H9 (cell line): ENCODE measurements around the gene FAM193A. TPM values are rescaled to one million over a fixed set of nuclear protein-coding genes. Genes with fewer than 3 reads are reported as not detected.

ENCODE experiments used
- DNase-seq: peaks from one replicate; pipeline ENCODE4 v3.0.0-alpha.2; 2017
- H2AFZ ChIP-seq: one replicate; pipeline ENCODE4 v1.6.1; 2013; ENCODE audit warnings: mild to moderate bottlenecking, low read length, control low read depth, moderate library complexity
- H2AK5ac ChIP-seq: 2 replicates; pipeline ENCODE4 v1.6.1; 2013; ENCODE audit warnings: low read length, control low read depth, mixed read lengths; ENCODE audit not compliant: insufficient read length
- H2BK120ac ChIP-seq: one replicate; pipeline ENCODE4 v1.6.1; 2013; ENCODE audit warnings: low read depth, mild to moderate bottlenecking, low read length, control low read depth, inconsistent platforms; ENCODE audit not compliant: poor library complexity, severe bottlenecking
- H2BK12ac ChIP-seq: 2 replicates; pipeline ENCODE4 v1.6.1; 2013; ENCODE audit warnings: low read length, control low read depth, mixed read lengths, low read depth; ENCODE audit not compliant: insufficient read length
- H2BK15ac ChIP-seq: 2 replicates; pipeline ENCODE4 v1.6.1; 2013; ENCODE audit warnings: low read depth, low read length, control low read depth
- H2BK20ac ChIP-seq: one replicate; pipeline ENCODE4 v1.6.1; 2013; ENCODE audit warnings: low read depth, mild to moderate bottlenecking, low read length, control low read depth, inconsistent platforms; ENCODE audit not compliant: poor library complexity, severe bottlenecking
- H2BK5ac ChIP-seq: 2 replicates; pipeline ENCODE4 v1.6.1; 2013; ENCODE audit warnings: low read length, control low read depth, mixed read lengths; ENCODE audit not compliant: insufficient read length
- H3K14ac ChIP-seq: 2 replicates; pipeline ENCODE4 v1.6.1; 2013; ENCODE audit warnings: low read length, control low read depth; ENCODE audit not compliant: insufficient read depth
- H3K18ac ChIP-seq: 2 replicates; pipeline ENCODE4 v1.6.1; 2013; ENCODE audit warnings: low read depth, mild to moderate bottlenecking, mixed read lengths, low read length, control low read depth; ENCODE audit not compliant: insufficient read length
- H3K23ac ChIP-seq: 2 replicates; pipeline ENCODE4 v1.6.1; 2013; ENCODE audit warnings: low read length, control low read depth, mixed read lengths, low read depth; ENCODE audit not compliant: insufficient read length
- H3K23me2 ChIP-seq: 2 replicates; pipeline ENCODE4 v1.6.1; 2013; ENCODE audit warnings: low read depth, mild to moderate bottlenecking, mixed read lengths, low read length, control low read depth; ENCODE audit not compliant: insufficient read length, poor library complexity, severe bottlenecking
- H3K27ac ChIP-seq: 2 replicates; pipeline ENCODE4 v1.5.1; 2013; ENCODE audit warnings: low read length, control low read depth, mixed read lengths, low read depth; ENCODE audit not compliant: insufficient read length
- H3K27me3 ChIP-seq: 2 replicates; pipeline ENCODE4 v1.6.1; 2013; ENCODE audit warnings: low read length, control low read depth, inconsistent platforms; ENCODE audit not compliant: insufficient read depth
- H3K4ac ChIP-seq: 2 replicates; pipeline ENCODE4 v1.6.1; 2013; ENCODE audit warnings: low read depth, mild to moderate bottlenecking, control low read depth, inconsistent platforms, low read length, moderate library complexity
- H3K4me1 ChIP-seq: 2 replicates; pipeline ENCODE4 v1.6.1; 2013; ENCODE audit warnings: low read length, control low read depth, inconsistent platforms; ENCODE audit not compliant: insufficient read depth
- H3K4me2 ChIP-seq: 2 replicates; pipeline ENCODE4 v1.6.1; 2013; ENCODE audit warnings: low read length, control low read depth, mixed read lengths; ENCODE audit not compliant: insufficient read length, insufficient read depth
- H3K56ac ChIP-seq: 2 replicates; pipeline ENCODE4 v1.6.1; 2013; ENCODE audit warnings: low read depth, mild to moderate bottlenecking, mixed read lengths, low read length, control low read depth; ENCODE audit not compliant: insufficient read length
- H3K79me1 ChIP-seq: 2 replicates; pipeline ENCODE4 v1.6.1; 2013; ENCODE audit warnings: low read depth, mild to moderate bottlenecking, moderate library complexity, low read length, control low read depth, inconsistent platforms; ENCODE audit not compliant: insufficient read depth, poor library complexity, severe bottlenecking
- H3K79me2 ChIP-seq: 2 replicates; pipeline ENCODE4 v1.6.1; 2013; ENCODE audit warnings: low read length, control low read depth, inconsistent platforms; ENCODE audit not compliant: insufficient read depth
- H3K9ac ChIP-seq: 2 replicates; pipeline ENCODE4 v1.6.1; 2013; ENCODE audit warnings: low read length, control low read depth, mixed read lengths; ENCODE audit not compliant: insufficient read length; ENCODE audit errors: extremely low read depth
- H3K9me3 ChIP-seq: one replicate; pipeline ENCODE4 v1.6.1; 2013; ENCODE audit warnings: low read depth, low read length, inconsistent platforms; ENCODE audit not compliant: control insufficient read depth
- H3T11ph ChIP-seq: one replicate; pipeline ENCODE4 v1.6.1; 2013; ENCODE audit warnings: mild to moderate bottlenecking, low read length, control low read depth, inconsistent platforms
- H4K20me1 ChIP-seq: one replicate; pipeline ENCODE4 v1.6.1; 2013; ENCODE audit not compliant: control insufficient read depth, insufficient read length, insufficient read depth
- H4K5ac ChIP-seq: 2 replicates; pipeline ENCODE4 v1.6.1; 2013; ENCODE audit warnings: low read depth, mild to moderate bottlenecking, mixed read lengths, low read length, control low read depth; ENCODE audit not compliant: insufficient read length
- H4K8ac ChIP-seq: replicated peaks from 2 replicates; pipeline ENCODE4 v1.6.1; 2013; ENCODE audit warnings: low read length, control low read depth, mixed read lengths, low read depth; ENCODE audit not compliant: insufficient read length
- H4K91ac ChIP-seq: 2 replicates; pipeline ENCODE4 v1.6.1; 2013; ENCODE audit warnings: low read depth, mild to moderate bottlenecking, moderate library complexity, mixed read lengths, low read length, control low read depth; ENCODE audit not compliant: insufficient read length
- H3K27ac Mint-ChIP-seq, 3 experiments: 2 replicates in 2 of 3; 3 replicates in 1 of 3; pipeline ENCODE4 v1.8.0; 2020 to 2021; ENCODE audit warnings: mixed read lengths in 3 of 3, mild to moderate bottlenecking in 1 of 3, moderate library complexity in 1 of 3
- H3K27me3 Mint-ChIP-seq: 2 replicates; pipeline ENCODE4 v1.8.0; 2021; ENCODE audit warnings: low read depth, mild to moderate bottlenecking, moderate library complexity, mixed read lengths
- H3K36me3 Mint-ChIP-seq, 3 experiments: 2 replicates in 2 of 3; 3 replicates in 1 of 3; pipeline ENCODE4 v1.8.0; 2020 to 2021; ENCODE audit warnings: low read depth in 3 of 3, mixed read lengths in 3 of 3; ENCODE audit not compliant: insufficient read depth in 1 of 3
- H3K4me1 Mint-ChIP-seq, 2 experiments: 2 replicates each; pipeline ENCODE4 v1.8.0; 2020; ENCODE audit warnings: mixed read lengths in 2 of 2
- H3K4me3 Mint-ChIP-seq, 2 experiments: 2 replicates in 1 of 2; 3 replicates in 1 of 2; pipeline ENCODE4 v1.8.0; 2020 to 2021; ENCODE audit warnings: mild to moderate bottlenecking in 2 of 2, mixed read lengths in 2 of 2, moderate library complexity in 1 of 2
- H3K9me3 Mint-ChIP-seq, 2 experiments: 2 replicates in 1 of 2; 3 replicates in 1 of 2; pipeline ENCODE4 v1.8.0; 2020; ENCODE audit warnings: mild to moderate bottlenecking in 2 of 2, mixed read lengths in 2 of 2, moderate library complexity in 1 of 2
- WGBS: extraction: QIAGEN DNeasy Blood & Tissue Kit; methylation state at CpG from one replicate; pipeline ENCODE4 v1.1.7; 2013; ENCODE audit warnings: missing lambda C conversion rate, low lambda C conversion rate, mixed read lengths; ENCODE audit not compliant: insufficient read length; ENCODE audit errors: extremely low coverage; 5-methylcytosine and 5-hydroxymethylcytosine counted together
- total RNA-seq: library from RNA; stranded (reverse); gene quantifications from 2 replicates; pipeline ENCODE4 v1.2.1, GENCODE V29; 2021
- TF ChIP-seq, protein P1 (sequence below): fragments of 200-600 bp; sonication (generic); conservative IDR thresholded peaks from 3 replicates; pipeline ENCODE4 v1.8.0; 2021; ENCODE audit warnings: antibody characterized with exemption, mild to moderate bottlenecking

Gene FAM193A
- total RNA-seq, 1 experiment from 2014 or later, result 36.9 TPM

DNA sequence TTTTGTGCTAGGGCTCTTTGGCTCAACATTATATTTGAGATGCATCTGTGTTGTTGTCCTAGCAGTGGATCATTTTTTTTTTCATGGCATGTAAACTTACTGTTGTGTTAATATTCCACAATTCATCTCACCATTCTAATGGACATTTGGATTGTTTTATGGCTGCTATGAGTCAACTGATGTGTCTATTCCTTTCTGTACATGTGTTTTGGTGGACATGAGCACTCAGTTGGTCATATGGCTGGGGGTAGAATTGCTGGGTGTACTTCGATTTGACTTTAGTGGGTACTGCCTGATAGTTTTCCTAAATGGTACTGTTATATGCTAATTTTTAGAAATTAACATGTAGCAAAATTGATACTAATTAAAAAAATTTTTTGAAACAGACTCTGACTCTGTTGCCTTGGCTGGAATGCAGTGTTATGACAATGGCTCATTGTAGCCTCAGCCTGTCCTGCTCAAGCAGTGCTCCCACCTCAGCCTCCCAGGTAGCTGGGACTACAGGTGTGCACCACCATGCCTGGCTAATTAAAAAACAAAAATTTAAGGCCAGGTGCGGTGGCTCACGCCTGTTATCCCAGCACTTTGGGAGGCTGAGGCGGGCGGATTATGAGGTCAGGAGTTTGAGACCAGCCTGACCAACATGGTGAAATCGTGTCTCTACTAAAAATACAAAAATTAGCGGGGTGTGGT lies 9.0 kb downstream of the FAM193A start:
- Mint-ChIP-seq H3K4me1 (no peaks in the 10 kb centered on the region), H3K27ac (no peak overlapping the region), H3K27me3 (no peaks in the 10 kb centered on the region), H3K4me3 (no peak overlapping the region), H3K36me3 (peaks cover 5 to 14% (median 8%) of the 10 kb centered on the region in 3 experiments; a peak in 4 of 7 replicates), H3K9me3 (no peaks in the 10 kb centered on the region)
- no peak overlapping the region for H3K9ac ChIP-seq
- H3K23ac ChIP-seq, result no peak overlapping the region
- no peaks in the 10 kb centered on the region for H3K23me2 ChIP-seq
- no peak overlapping the region for H2AK5ac ChIP-seq
- H3K79me1 ChIP-seq, result no peaks in the 10 kb centered on the region
- H2BK12ac ChIP-seq, result no peak overlapping the region
- no peak overlapping the region for H2BK5ac ChIP-seq
- no peak overlapping the region for H3K14ac ChIP-seq
- no CpG with 5 or more reads among the region's 7 CpGs for WGBS
- no peak overlapping the region for H3K4ac ChIP-seq
- TF ChIP-seq, protein P1, sequence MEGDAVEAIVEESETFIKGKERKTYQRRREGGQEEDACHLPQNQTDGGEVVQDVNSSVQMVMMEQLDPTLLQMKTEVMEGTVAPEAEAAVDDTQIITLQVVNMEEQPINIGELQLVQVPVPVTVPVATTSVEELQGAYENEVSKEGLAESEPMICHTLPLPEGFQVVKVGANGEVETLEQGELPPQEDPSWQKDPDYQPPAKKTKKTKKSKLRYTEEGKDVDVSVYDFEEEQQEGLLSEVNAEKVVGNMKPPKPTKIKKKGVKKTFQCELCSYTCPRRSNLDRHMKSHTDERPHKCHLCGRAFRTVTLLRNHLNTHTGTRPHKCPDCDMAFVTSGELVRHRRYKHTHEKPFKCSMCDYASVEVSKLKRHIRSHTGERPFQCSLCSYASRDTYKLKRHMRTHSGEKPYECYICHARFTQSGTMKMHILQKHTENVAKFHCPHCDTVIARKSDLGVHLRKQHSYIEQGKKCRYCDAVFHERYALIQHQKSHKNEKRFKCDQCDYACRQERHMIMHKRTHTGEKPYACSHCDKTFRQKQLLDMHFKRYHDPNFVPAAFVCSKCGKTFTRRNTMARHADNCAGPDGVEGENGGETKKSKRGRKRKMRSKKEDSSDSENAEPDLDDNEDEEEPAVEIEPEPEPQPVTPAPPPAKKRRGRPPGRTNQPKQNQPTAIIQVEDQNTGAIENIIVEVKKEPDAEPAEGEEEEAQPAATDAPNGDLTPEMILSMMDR, result no peak
- H3K18ac ChIP-seq, result no peak overlapping the region
- H3K27ac ChIP-seq, result no peak overlapping the region
- no peak overlapping the region for H3K4me2 ChIP-seq
- no peak overlapping the region for H2BK120ac ChIP-seq
- no peak overlapping the region for H2AFZ ChIP-seq
- H4K5ac ChIP-seq, result no peak overlapping the region
- H3K79me2 ChIP-seq, result peaks cover 39% of the 10 kb centered on the region; the same call in 1 of the 2 replicates
- H2BK20ac ChIP-seq, result no peak overlapping the region
- H2BK15ac ChIP-seq, result no peak overlapping the region
- no peaks in the 10 kb centered on the region for H4K20me1 ChIP-seq
- no peak overlapping the region for H4K91ac ChIP-seq
- H3K56ac ChIP-seq, result no peak overlapping the region
- H3K9me3 ChIP-seq, result no peaks in the 10 kb centered on the region
- H3T11ph ChIP-seq, result no peak overlapping the region
- no peak overlapping the region for H4K8ac ChIP-seq
- H3K4me1 ChIP-seq, result no peaks in the 10 kb centered on the region
- no peaks in the 10 kb centered on the region for H3K27me3 ChIP-seq
- no peak for DNase-seq
